Pancreas (tissue), 10 donors: ENCODE results near the gene MNDA. TPM values are rescaled to one million over a fixed set of nuclear protein-coding genes. Genes with fewer than 3 reads are reported as not detected.

Source experiments
- ATAC-seq, 4 donors: fragments of 200-7000 bp; cut with Tn5 transposase; one replicate each; pipeline versions ENCODE4 v1.8.0 to v1.9.1; 2020; ENCODE audit warnings: mild to moderate bottlenecking in 4 of 4, moderate library complexity in 4 of 4
- DNase-seq, 6 donors: peaks; one replicate each; pipeline ENCODE4 v3.0.0-alpha.2; 2020
- FAIRE-seq: peaks from 2 replicates; lab custom pipeline; 2012; peaks lifted over from hg19 to GRCh38; lab: Jason Lieb, UNC
- H3K27ac ChIP-seq, 4 donors: fragments of 200-600 bp; sonication (generic); 1 replicate in 3 of 4; 2 replicates in 1 of 4; pipeline versions ENCODE4 v1.5.0 to v1.8.0; 2020
- H3K27me3 ChIP-seq, 4 donors: fragments of 200-600 bp; one replicate each; pipeline ENCODE4 v1.8.0; 2021
- H3K36me3 ChIP-seq, 3 donors: fragments of 200-600 bp; sonication (generic) in 1 of 3; one replicate each; pipeline versions ENCODE4 v1.5.0 to v1.8.0; 2020 to 2021
- H3K4me1 ChIP-seq, 3 donors: fragments of 200-600 bp; one replicate each; pipeline ENCODE4 v1.8.0; 2021
- H3K4me3 ChIP-seq, 4 donors: fragments of 200-600 bp; sonication (generic) in 2 of 4; one replicate each; pipeline versions ENCODE4 v1.5.0 to v1.8.0; 2020 to 2021
- H3K9me3 ChIP-seq, 4 donors: fragments of 200-600 bp; one replicate each; pipeline ENCODE4 v1.8.0; 2021
- WGBS, 2 donors: extraction: QIAGEN DNeasy Blood & Tissue Kit; methylation state at CpG; one replicate each; pipeline ENCODE4 v1.1.7; 2013; 5-methylcytosine and 5-hydroxymethylcytosine counted together
- intact Hi-C, 3 donors: fragments of 100-400 bp; cut with DNase I; formaldehyde crosslinking; loops; one replicate each; pipeline versions ENCODE4 v1.11.1 to v1.14.2; 2022
- polyA plus RNA-seq, 2 donors: library from polyadenylated mRNA; stranded (reverse); fragments of 200-250 nt; gene quantifications; one replicate each; pipeline ENCODE4 v1.2.3, GENCODE V29; 2013
- total RNA-seq, 6 donors: library from RNA; stranded (reverse); fragmentation: NEBNext Ultra II Directional in 4 of 6; extraction: Animal tissue kit (Norgen Biotek cat#: 25700) in 4 of 6; gene quantifications; one replicate each; pipeline versions ENCODE4 v1.2.1 to v1.2.4, GENCODE V29; 2021 to 2023
- TF ChIP-seq, protein P1 (sequence below), 4 donors: fragments of 200-600 bp; sonication (generic) in 3 of 4; IDR thresholded peaks; one replicate each; pipeline versions ENCODE4 v1.5.0 to v1.8.0; 2021; ENCODE audit warnings: antibody characterized with exemption in 4 of 4
- donor health status: healthy with polysubstance abuse.
- donor health status: DM: no; HTN: no; CAD: no; lungs with moderate emphysema.
- donor health status: DM: no; HTN: no; CAD: no.
- donor health status: control.
- donor health status: control.
- donor health status: Bipolar disorder and iron deficiency.
- donor health status: DM: yes; HTN: yes; CAD: no.
- donor health status: DM: no; HTN: no; CAD: no.
- donor health status: DM: no; HTN: no; CAD: no.
- donor health status: DM: yes; HTN: yes; CAD: no.

Gene MNDA
- total and polyA plus RNA-seq, 8 donors: 0.14 to 7.0 (median 0.93) TPM

DNA sequence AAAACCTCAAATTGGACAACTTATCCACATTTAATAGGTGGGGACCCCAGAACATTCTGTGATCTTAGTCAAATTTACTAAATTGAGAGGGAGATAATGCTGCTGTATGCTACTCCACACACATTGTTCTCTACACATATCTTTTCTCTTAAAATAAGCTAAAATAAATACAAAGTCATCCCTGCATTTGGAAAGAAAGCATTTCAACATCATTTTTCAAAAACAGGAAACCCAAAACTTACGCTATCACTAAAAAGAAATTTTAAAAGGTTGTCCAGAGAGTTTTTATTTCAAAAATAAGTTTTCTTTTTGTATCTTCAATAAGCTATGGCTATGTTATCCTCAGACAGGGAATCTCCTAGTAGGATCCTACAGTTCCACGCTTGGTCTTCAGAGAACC lies 30.6 kb upstream of the MNDA start:
- Histone ChIP-seq H3K4me3 (no peak overlapping the region), H3K27me3 (no peaks in the 10 kb centered on the region), H3K4me1 (no peaks in the 10 kb centered on the region), H3K9me3 (no peaks in the 10 kb centered on the region), H3K27ac (no peak overlapping the region), H3K36me3 (no peaks in the 10 kb centered on the region)
- ATAC-seq (no peak), FAIRE-seq (no peak), DNase-seq (no peak)
- intact Hi-C loops: no loop called here
- WGBS, 2 donors: 50 to 70% methylated on average over 2 of the region's 2 CpGs
- TF ChIP-seq, protein P1, sequence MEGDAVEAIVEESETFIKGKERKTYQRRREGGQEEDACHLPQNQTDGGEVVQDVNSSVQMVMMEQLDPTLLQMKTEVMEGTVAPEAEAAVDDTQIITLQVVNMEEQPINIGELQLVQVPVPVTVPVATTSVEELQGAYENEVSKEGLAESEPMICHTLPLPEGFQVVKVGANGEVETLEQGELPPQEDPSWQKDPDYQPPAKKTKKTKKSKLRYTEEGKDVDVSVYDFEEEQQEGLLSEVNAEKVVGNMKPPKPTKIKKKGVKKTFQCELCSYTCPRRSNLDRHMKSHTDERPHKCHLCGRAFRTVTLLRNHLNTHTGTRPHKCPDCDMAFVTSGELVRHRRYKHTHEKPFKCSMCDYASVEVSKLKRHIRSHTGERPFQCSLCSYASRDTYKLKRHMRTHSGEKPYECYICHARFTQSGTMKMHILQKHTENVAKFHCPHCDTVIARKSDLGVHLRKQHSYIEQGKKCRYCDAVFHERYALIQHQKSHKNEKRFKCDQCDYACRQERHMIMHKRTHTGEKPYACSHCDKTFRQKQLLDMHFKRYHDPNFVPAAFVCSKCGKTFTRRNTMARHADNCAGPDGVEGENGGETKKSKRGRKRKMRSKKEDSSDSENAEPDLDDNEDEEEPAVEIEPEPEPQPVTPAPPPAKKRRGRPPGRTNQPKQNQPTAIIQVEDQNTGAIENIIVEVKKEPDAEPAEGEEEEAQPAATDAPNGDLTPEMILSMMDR (IDR thresholded peaks at IDR 0.05): no peak

DNA sequence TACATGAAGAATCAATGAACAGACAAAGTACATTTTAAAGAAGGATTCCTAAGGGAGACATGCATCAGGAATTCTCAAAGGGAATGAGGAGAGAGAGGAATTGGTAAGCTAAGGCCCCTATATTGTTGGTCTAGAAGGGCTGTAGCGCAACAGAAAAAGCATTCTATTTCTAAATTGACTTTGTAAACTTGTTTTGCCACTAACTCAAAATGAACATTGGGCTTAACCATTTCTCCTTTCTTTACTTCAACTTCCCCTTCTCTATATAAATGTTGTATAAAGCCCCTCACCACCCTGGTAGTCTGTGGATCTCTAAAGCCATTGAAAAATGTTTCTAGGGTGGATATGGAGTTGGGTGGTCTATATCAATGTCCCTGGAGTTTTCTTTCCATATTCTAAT lies 29.8 kb upstream of the MNDA start:
- H3K4me1 ChIP-seq: no peaks in the 10 kb centered on the region

DNA sequence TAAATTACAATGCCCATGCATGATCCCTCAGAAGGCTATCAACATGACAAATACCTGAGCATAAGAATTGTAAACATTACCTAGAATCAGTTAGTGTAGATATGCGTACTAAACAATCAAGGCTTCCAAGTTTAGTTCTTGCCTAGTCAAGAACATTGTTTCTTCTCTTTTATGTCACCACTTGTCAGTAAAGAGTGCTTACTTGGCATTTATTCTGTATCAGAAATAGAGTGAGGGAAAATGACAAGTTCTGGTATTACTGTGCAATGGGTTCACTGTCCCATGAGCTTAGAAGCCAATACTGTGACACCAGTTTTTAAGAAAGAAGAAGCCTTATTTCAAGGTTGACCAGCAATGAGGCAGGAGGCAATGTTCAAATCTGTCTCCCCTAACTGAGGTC lies 27.5 kb upstream of the MNDA start:
- no peak overlapping the region for H3K27ac ChIP-seq
- H3K4me1 ChIP-seq: no peaks in the 10 kb centered on the region
- H3K27me3 ChIP-seq: no peaks in the 10 kb centered on the region
- H3K4me3 ChIP-seq: no peak overlapping the region
- FAIRE-seq (no peak), ATAC-seq (no peak), DNase-seq (no peak)
- intact Hi-C loops: no loop called here
- no peaks in the 10 kb centered on the region for H3K36me3 ChIP-seq
- TF ChIP-seq, protein P1 (IDR thresholded peaks at IDR 0.05): no peak
- WGBS, 2 donors: 38 to 44% methylated on average over 1 of the region's 1 CpG
- H3K9me3 ChIP-seq: no peaks in the 10 kb centered on the region

More for the DNA sequence above, 29.8 kb upstream of the MNDA start:
- Histone ChIP-seq H3K36me3 (no peaks in the 10 kb centered on the region), H3K9me3 (no peaks in the 10 kb centered on the region), H3K27ac (no peak overlapping the region), H3K4me3 (no peak overlapping the region), H3K27me3 (no peaks in the 10 kb centered on the region)
- 52 to 69% methylated on average over 1 of the region's 1 CpG for WGBS, 2 donors
- no peak for DNase-seq
- intact Hi-C loops: no loop called here
- TF ChIP-seq, protein P1 (IDR thresholded peaks at IDR 0.05): no peak
- FAIRE-seq: no peak
- no peak for ATAC-seq

DNA sequence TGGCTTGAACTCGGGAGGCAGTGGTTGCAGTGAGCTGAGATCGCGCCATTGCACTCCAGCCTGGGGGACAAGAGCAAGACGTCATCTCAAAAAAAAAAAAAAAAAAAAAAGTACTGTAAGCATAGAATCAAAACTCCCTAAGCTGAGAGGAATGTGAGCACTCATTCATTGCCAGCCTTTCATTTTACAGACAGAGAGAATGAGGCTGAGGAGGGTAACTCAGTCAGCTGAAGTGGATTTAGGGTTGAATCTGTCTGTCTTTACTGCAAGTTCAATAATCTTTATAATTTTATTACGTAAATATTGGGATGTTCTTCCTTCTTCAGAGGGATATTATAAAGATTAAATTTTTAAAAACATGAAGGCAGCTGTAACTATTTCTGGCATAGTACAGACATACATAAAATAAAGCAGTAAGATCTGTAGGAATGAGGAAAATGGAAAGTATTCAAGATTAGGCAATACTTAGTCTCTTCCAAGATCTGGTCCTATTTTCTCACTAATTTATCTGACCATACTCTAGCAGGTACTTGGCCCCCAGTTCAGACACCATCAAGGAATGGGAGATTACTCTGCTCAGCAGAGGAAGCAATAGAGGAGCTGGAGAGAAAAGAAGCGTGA lies 24.1 kb upstream of the MNDA start:
- FAIRE-seq (no peak), DNase-seq (no peak), ATAC-seq (no peak)
- H3K4me3 ChIP-seq: no peak overlapping the region
- intact Hi-C loops: no loop called here
- no peaks in the 10 kb centered on the region for H3K9me3 ChIP-seq
- H3K27ac ChIP-seq: no peak overlapping the region
- no peaks in the 10 kb centered on the region for H3K27me3 ChIP-seq
- 55 to 73% methylated on average over 6 of the region's 6 CpGs for WGBS, 2 donors
- H3K36me3 ChIP-seq: no peaks in the 10 kb centered on the region
- no peaks in the 10 kb centered on the region for H3K4me1 ChIP-seq
- TF ChIP-seq, protein P1 (IDR thresholded peaks at IDR 0.05): no peak

DNA sequence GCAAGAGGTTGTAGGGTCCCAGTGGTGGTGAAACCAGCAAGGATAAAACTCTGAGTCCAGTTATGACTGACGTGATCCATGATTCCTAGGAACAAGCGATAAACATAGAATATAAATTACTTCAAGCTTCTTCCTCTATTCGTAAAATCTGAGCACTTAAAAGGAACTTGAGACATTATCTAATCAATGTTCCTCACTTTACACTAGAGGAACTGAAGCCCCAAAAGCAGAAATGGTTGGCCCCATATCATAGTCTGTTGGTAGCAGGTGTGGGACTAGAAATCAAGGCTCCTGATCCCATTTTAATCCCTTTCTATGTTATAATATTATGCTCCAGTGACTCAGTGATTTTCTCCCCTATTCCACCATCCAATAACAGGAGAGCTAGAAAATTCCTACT lies 21.9 kb upstream of the MNDA start:
- 60 to 68% methylated on average over 3 of the region's 3 CpGs for WGBS, 2 donors
- intact Hi-C loops: no loop called here
- FAIRE-seq (no peak), DNase-seq (no peak), ATAC-seq (peak in 1 of 4 donors; percentile 56)
- no peaks in the 10 kb centered on the region for H3K27me3 ChIP-seq
- no peak overlapping the region for H3K4me3 ChIP-seq
- H3K27ac ChIP-seq: no peak overlapping the region
- H3K4me1 ChIP-seq: no peaks in the 10 kb centered on the region
- TF ChIP-seq, protein P1 (IDR thresholded peaks at IDR 0.05): no peak
- no peaks in the 10 kb centered on the region for H3K9me3 ChIP-seq
- H3K36me3 ChIP-seq: no peaks in the 10 kb centered on the region
